Raji (cell line): ENCODE results near the gene MRPS25.

ENCODE experiments used
- POLR2A ChIP-seq: IDR thresholded peaks from 2 replicates; pipeline ENCODE4 v1.6.1; 2011; ENCODE audit warnings: low read depth, low read length, control low read depth; ENCODE audit not compliant: insufficient read depth

MRPS25 gene

DNA sequence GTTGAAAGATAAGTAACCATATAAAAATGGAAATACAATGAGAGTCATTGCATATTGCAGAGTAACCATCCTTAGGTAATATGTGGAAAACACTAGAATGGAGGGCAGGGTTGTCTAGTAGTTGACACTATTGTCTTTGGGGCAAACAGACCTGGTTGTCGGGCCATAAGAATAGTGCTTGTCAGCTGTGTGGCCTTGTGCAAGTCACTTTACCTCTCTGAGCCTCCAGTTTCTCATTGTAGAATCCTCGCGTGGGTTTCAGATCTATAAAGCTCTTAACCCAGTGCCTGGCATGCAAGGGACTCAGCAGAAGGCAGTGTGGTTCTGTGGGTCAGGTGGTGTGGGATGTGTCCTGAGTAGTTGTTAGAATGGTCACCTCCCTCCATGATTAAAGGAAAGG, 32.0 kb downstream of the MRPS25 start:
- no peak for TF ChIP-seq POLR2A

DNA sequence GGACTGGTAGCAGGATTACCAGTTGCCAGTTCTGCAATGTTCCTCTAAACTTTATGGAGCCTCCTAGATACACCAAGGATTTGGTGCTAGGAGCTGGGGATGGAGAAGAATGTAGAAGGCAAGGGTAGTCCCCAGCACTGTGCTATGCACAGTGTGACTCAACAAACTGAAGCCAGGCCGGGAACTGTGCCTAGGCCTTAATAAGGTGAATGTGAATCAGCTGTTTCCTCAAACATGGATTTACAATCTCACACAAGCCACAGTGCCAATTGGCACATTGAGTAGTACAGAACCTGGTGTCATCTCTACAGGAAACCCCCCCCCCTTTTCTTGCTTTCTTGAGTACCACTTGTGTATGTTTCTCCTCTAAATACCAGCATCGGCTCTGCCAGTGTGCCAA, 32.5 kb downstream of the MRPS25 start:
- TF ChIP-seq POLR2A, result no peak

DNA sequence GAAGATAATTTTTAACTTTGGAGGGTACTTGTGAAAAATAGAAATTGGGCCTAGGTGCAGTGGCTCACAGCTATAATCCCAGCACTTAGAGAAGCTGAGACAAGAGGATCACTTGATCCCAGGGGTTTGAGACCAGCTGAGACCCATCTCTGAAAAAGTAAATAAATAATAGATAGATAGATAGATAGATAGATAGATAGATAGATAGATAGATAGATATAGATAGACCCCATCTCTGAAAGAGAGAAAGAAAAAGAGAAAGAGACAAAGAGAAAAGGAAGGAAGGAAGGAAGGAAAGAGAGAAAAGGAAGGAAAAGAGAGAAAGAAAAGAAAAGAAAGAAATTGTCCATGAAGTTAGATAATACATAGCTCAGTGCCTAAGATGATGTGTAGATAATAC, 35.5 kb downstream of the MRPS25 start:
- TF ChIP-seq POLR2A, result no peak

DNA sequence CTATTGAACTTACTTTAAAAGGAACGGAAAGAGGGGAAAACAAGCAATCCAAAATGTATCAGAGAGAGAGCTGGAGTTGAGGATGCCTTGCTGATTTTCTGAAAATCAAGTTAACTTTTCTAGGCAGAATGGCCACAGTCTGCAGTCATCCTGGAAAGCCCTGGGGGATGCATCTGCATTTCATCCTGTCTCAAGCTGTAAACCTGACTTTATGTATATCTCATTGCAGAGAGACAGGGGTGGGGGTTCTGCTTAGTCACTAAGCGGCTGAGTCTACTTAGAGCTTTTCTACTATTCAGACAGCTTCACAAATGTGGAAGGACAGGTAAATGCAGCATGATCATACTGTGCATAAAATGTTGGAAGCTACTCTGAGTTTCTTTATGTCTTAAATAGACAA, 41.4 kb downstream of the MRPS25 start:
- TF ChIP-seq POLR2A, result no peak

DNA sequence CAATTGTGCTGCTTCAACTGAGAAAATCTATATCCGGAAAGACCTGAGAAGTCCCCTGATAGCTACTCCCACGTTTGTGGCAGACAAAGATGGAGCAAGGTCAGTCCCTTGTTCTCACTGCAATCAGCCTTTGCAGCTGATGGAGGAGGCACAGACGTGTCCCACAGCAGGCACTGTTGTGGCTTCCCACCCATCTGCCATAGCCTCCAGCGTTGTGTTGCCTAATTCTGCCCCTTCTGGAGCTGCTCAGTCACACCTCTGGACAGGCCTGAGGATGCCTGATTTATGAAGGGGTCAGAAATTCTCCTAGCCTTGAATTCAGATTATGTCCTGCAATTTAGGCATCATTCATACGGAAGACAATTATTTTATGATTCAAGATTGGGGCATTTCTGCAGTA, 41.9 kb downstream of the MRPS25 start:
- TF ChIP-seq POLR2A, result no peak

DNA sequence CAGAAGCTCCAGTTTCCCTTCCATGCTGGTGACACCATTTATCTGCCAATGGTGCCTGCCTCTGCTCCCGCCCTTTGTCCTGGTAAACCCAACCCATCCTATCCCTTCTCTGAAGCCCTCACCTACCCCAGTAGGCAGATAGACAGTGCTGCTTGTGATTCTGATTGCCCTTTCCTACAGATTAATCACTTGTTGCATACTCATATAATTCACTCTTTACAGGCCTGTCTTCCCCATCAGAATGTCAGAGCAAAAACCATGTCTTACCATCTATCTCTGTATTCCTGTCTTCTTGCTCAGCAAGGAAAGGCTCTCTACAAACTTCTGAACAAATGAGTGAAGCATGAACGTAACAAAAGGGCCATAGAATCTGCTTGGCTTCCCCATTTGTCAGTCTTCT, 47.9 kb downstream of the MRPS25 start:
- TF ChIP-seq POLR2A, result no peak

DNA sequence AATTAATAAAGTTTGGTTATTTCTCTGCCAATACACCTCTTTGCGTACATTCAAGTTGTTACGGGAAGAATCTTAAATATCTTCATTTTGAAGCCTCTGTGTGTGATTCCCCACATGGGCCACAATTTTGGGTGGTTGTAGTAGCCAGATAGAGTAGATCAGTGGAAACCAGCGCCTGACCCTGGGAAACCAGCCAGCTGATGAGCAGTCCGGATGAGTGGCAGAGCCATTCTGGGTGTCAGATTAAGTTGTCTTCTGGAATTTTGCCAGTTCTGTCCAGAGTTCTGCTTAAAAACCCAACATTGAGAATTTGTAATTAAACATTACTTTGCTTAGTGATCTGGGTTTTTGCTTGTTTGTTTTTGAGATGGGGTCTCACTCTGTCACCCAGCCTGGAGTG, 49.7 kb downstream of the MRPS25 start:
- no peak for TF ChIP-seq POLR2A

DNA sequence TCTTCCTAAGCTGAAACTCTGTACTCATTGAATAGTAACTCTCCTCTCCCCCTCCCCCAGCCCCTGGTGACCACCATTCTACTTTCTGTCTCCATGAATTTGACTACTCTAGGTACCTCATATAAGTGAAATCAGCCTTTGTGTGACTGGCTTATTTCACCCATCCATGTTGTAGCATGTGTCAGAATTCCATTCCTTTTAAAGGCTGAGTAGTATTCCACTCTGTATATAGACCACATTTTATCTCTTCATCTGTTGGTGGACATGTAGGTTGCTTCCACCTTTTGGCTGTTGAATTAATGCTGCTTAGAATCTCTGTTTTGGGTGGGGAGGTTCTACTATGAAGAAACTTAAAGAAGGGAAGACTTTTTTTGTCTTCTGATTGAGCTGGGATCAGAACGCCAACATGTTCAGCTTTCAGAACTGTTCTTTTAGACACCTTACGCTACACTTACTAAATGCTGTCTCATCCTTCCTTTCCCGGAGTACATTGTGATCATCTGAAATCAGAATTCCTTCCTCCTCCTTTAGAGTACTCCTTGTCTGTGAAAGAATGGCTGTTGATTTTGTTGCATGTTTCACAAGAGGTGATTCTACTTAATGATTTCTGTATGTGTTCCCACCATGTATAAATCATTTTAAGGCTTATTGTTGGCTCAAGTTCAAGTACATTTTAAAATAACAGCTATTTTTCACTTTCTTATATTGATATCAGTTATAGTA, 50.3 kb downstream of the MRPS25 start:
- no peak for TF ChIP-seq POLR2A

DNA sequence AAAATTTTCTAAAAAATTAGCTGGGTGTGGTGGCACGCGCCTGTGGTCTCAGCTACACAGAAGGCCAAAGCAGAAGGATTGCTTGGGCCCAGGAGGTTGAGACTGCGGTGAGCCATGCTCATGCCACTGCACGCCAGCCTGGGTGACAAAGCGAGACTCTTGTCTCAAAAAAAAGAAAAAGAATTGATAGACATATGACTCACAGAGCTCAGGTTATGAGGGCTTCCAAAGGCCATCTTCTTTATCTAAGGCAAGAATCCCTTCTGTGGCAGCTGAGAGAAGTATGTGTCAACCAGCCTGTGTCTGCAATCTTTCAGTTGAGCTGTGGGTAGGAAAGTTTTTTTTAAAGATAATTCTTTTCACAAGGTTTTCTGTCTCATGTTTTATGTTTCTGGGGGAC, 53.9 kb downstream of the MRPS25 start:
- no peak for TF ChIP-seq POLR2A

DNA sequence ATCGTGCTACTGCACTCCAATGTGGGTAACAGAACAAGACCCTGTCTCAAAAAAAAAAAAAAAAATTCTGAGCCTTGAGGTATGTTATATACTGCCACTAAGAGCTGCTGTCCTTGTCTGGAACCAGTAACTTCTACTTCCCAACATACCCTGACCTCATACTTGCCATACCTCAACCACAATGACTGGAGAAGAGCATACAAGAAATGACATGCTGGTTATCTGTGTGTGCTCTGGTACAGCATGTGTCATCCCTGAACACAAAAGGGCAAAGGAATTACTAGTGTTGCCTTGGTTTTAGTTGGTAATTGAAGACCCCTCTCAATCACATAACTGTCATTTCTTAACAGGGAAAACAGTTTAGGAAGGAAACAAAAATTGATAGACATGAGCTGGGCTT, 54.5 kb downstream of the MRPS25 start:
- TF ChIP-seq POLR2A, result no peak

DNA sequence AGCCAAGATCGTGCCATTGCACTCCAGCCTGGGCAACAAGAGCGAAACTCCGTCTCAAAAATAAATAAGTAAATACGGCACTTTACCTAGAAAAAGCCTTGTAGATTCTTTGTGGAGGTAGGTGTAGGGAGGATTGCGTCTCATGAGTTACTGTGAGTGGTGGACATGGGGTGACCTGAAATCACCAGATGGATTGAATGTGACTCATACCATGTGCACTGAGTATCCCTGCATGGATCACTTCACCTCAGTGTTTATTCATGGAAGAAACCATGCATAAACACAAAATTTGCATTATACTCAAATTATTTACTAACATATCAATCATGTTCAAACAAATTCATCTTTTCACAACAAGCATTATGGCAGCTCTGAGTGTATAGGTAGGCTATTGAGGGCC, 55.9 kb downstream of the MRPS25 start:
- TF ChIP-seq POLR2A, result no peak

DNA sequence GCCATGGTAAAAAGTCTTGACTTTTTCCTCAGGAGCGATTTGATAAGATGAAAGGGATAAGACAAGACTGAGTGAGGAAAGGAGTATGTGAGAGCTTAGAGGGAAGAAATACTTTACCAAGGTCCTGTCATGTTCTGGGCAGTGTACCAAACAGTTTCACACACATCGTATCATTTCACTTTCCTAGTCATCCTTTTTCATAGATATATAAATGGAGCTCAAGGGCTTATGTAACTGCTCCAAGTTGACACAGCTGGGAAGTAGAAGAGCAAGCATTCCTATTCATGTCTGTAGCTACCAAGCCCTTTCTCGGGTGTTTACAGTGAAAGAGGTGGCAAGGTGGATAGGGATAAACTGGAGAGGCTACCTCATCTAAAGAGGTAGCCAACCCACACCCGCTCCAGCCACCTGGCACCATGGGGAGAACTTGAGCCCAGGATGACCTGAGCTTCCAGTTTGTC, 57.4 kb downstream of the MRPS25 start:
- TF ChIP-seq POLR2A, result no peak
